ENCODE data around the gene CREB1.

DNA sequence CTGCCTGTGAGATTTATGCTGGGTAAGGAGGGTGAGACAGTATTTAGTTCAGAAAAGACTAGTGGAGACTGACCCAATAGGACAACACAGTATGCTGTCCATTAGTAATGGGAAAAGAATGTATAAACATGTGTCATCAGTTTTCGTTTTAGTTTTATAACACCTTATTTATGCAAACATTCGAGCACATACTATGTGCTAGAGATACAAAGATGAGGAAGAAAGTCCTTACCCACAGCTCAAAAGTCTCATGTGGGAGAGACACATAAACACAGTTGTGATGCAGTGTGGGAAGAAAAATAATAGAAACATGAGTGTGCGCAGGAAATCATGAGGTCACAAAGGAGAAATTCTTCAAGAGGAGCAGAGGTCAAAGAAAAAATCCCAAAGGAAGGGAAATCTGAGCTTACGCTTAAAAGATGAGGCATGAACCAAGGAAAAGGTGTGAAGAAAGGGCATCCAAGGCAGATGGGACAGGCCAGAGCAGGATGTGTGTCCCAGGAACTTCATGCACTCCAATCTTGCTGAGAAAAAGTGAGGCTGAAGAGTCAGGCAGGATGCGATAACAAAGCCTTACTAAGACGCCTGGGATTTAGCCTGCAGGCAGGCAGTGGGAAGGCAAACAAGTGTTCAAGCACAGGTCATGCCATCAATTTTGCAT lies 87.4 kb downstream of the CREB1 start:
- TF ChIP-seq POLR2A (IDR thresholded peaks at IDR 0.05; ENCODE audit: low read length) (no peak), GATA1 (IDR thresholded peaks at IDR 0.05; ENCODE audit: low read depth, low read length) (no peak)

Measured in erythroblast (primary cell).